Measurements from ENCODE around the gene OSBP2. TPM values are rescaled to one million over a fixed set of nuclear protein-coding genes. Genes with fewer than 3 reads are reported as not detected.
A peak's percentile ranks its signal among the peaks of the same experiment; 100 is the strongest.

The OSBP2 gene
- total RNA-seq, 1 donor from 2014 or later = 18.0 TPM

DNA sequence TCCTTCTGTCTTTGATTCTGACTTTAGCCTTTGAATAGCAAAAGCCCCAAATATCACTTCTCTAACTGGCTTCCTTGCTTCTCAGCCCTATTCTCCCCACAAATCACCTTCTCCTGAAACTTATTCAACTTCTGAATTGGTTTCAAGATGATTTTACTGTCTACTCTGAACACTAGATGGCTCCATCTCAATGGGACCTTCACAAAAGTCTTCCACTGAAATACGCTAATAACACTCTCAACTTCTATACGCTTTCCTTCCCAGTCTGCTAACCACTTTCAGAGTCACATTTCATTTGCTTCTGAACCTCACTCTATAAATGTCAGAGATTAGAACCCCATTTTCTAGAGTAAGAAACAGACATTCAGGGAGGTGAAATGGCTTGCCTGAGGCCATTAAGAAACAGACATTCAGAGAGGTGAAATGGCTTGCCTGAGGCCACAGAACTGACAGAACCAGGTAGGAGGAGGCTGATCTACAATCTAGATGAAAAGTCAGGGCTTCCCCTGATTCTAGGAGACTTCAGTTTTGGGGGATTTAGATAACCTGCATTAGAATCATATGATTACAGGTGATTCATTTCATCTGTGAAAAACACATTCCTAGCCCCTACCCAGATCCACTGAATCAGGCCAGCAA is 253.3 kb downstream of the OSBP2 start:
- DNase-seq = peak; percentile 78

GRCh38 chr22:30948930-30949342 is 254.3 kb downstream of the OSBP2 start:
- no peak for DNase-seq

GRCh38 chr22:30949934-30950660 is 255.4 kb downstream of the OSBP2 start:
- DNase-seq = no peak

- DNase-seq = no peak
Measured at GRCh38 chr22:30953206-30953605, 258.5 kb downstream of the OSBP2 start.

GRCh38 chr22:30955153-30955552 is 260.5 kb downstream of the OSBP2 start:
- no peak for DNase-seq

Other genes starting within 250 kb of the OSBP2 start
- not detected in 2 replicates for gene SEC14L3, start 222.9 kb upstream of the OSBP2 start, total RNA-seq
- gene SEC14L4, start 189.2 kb upstream of the OSBP2 start, total RNA-seq = 0.17 and 0.74 TPM in 2 replicates
- gene SEC14L6, start 148.1 kb upstream of the OSBP2 start, total RNA-seq = 0.05 and 0.34 TPM in 2 replicates
- gene GAL3ST1, start 120.2 kb upstream of the OSBP2 start, total RNA-seq = 0.05 and 0.17 TPM in 2 replicates
- gene PES1, start 103.0 kb upstream of the OSBP2 start, total RNA-seq = 67.2 and 98.6 TPM in 2 replicates
- gene TCN2, start 87.7 kb upstream of the OSBP2 start, total RNA-seq = 63.1 and 101 TPM in 2 replicates
- 30.8 and 40.7 TPM in 2 replicates for gene SLC35E4, start 59.1 kb upstream of the OSBP2 start, total RNA-seq
- 14.0 and 15.4 TPM in 2 replicates for gene DUSP18, start 27.0 kb upstream of the OSBP2 start, total RNA-seq

Data from dermis blood vessel endothelial cell (primary cell).